AG10803 (cell line): Measurements from ENCODE around the gene MADD.
A peak's percentile ranks its signal among the peaks of the same experiment; 100 is the strongest.
"Not testable (repeated sequence)": the region's sequence is repeated elsewhere in the genome, so short reads cannot be mapped to it uniquely, and the experiment has no call there.

ENCODE experiments used
- DNase-seq: peaks from one replicate; pipeline ENCODE4 v3.0.0; 2010; ENCODE audit warnings: low read depth
- H3K4me3 ChIP-seq: 2 replicates; pipeline ENCODE4 v1.5.1; 2011; ENCODE audit warnings: mild to moderate bottlenecking, low read length, control low read depth
- CTCF ChIP-seq: conservative IDR thresholded peaks from 2 replicates; pipeline ENCODE4 v1.5.1; 2011; ENCODE audit warnings: mild to moderate bottlenecking, low read length, control low read depth, inconsistent platforms

The MADD gene

DNA sequence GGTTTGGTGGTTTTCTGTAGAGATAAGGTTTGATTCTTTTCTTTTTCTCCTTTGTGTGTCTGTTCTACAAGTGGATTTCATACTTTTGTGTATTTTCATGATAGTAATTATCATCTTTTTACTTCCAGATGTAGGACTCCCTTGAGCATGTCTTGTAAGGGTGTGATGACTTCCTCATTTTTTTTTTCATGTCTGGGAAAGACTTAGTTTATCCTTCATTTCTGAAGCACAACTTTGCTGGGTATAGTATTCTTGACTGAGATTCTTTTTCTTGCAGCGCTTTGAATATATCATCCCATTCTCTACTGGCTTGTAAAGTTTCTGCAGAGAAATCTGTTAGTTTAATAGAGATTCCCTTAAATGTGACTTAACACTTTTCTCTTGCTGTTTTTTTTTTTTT lies 32.9 kb downstream of the MADD start:
- TF ChIP-seq CTCF = no peak
- no peak for DNase-seq
- no peak overlapping the region for H3K4me3 ChIP-seq

GRCh38 chr11:47305734-47306483 lies 36.0 kb downstream of the MADD start:
- no peak overlapping the region for H3K4me3 ChIP-seq
- no peak for TF ChIP-seq CTCF
- peak; percentile 9 for DNase-seq

DNA sequence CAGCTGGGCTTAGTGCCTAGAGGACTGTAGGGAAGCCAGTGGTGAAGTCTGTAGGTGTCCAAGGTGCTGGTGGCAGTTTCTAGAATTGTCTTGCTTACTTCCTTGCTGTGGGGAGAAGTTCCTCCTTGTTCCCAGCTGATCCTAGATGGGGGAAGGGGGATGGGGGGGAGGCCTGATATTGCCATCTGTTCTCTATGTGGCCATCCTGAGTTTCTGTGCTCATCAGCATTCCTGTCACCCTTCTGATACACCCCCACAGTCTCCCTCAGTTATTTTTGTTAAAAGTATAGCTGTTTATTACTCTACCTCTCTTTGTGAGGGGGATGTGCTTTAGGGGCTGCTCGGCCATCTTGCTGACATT lies 36.5 kb downstream of the MADD start:
- H3K4me3 ChIP-seq = no peak overlapping the region
- TF ChIP-seq CTCF = no peak
- DNase-seq = no peak

- DNase-seq = no peak
- TF ChIP-seq CTCF = no peak
- H3K4me3 ChIP-seq = no peak overlapping the region
Observed at GRCh38 chr11:47308050-47308823, 38.3 kb downstream of the MADD start.

DNA sequence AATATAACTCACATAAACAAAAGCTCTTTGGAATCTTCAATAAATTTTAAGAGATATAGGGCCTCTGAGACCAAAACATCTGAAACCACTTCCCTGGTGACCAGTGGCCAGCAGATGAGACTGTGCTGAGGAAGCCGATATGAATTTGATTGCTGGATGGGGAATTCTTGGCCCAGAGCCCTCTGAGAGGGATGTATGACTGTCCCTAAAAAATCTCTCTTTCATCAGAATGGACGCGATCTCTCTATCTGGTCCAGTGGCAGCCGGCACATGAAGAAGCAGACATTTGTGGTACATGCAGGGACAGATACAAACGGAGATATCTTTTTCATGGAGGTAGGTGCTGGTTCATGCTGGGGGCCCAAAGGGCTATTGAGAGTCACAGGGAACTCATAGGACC lies 45.1 kb downstream of the MADD start:
- DNase-seq = peak; percentile 61
- H3K4me3 ChIP-seq = no peak overlapping the region
- no peak for TF ChIP-seq CTCF

DNA sequence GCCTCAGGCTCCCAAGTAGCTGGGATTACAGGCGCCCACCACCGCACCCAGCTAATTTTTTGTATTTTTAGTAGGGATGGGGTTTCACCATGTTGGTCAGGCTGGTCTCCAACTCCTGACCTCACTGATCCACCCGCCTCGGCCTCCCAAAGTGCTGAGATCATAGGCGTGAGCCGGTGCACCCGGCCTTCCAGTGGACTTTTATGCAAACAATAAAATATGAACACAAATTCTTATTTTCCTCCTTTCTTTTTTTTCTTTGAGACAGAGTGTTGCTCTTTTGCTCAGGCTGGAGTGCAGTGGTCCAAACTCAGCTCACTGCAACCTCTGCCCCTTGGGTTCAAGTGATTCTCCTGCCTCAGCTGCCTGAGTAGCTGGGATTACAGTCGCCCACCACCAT lies 46.6 kb downstream of the MADD start:
- not testable (repeated sequence) for DNase-seq, H3K4me3 ChIP-seq

DNA sequence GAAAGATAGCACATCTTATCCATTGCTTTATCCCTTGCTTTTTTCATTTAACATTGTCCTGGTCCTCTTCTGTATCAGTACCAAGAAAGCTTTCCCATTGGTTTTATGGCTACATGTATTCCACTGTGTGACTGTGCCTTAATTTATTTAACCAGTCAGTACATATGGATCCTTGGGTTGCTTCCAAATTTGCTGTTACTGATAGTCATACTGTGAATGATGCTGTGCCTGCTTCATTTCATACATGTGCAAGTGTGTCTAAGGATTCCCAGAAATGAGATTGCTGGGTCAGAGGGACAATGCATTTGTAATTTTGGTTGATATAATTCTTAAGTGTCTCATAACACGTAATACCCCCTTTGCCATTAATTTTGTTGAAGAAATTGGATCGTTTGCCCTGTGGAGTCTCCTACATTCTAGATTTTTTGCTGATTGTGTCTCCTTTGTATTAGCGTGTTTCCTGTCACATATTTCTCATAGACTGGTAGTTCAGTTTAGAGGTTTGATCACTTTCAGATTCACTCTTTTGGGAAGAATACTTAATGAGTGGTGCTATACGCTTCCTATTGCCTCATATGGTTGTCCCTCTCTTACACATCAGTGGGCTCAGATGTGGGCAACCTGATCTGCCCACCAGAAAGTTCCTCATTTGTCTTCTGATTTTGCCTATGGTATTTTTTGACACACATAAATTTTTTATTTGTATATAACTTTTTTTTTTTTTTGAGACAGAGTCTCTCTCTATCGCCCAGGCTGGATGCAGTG lies 47.3 kb downstream of the MADD start:
- TF ChIP-seq CTCF = no peak
- no peak overlapping the region for H3K4me3 ChIP-seq
- no peak for DNase-seq
